Liver (tissue), 3 donors: ENCODE measurements around the gene ZFYVE28.

ENCODE experiments used
- GABPA ChIP-seq, 2 donors: IDR thresholded peaks in 1 of 2; conservative IDR thresholded peaks in 1 of 2; 2 replicates each; pipeline ENCODE4 v1.6.1; 2016; ENCODE audit warnings: antibody characterized with exemption in 2 of 2, mild to moderate bottlenecking in 1 of 2, moderate library complexity in 1 of 2
- MAX ChIP-seq: IDR thresholded peaks from 2 replicates; pipeline ENCODE4 v1.6.1; 2016; ENCODE audit warnings: antibody characterized with exemption
- RAD21 ChIP-seq, 2 donors: IDR thresholded peaks; 2 replicates each; pipeline ENCODE4 v1.6.1; 2016; ENCODE audit warnings: antibody characterized with exemption in 2 of 2, mild to moderate bottlenecking in 2 of 2
- YY1 ChIP-seq: IDR thresholded peaks from 2 replicates; pipeline ENCODE4 v1.6.1; 2016; ENCODE audit warnings: antibody characterized with exemption, mild to moderate bottlenecking
- TF ChIP-seq, protein P1 (sequence below): fragments of 150-350 bp; IDR thresholded peaks from 2 replicates; pipeline ENCODE4 v1.5.1; 2017; ENCODE audit warnings: improper control_type of control experiment, low read depth, low read length; ENCODE audit not compliant: missing input control
- TF ChIP-seq, protein P2 (sequence below): IDR thresholded peaks from 2 replicates; pipeline ENCODE4 v1.6.1; 2016; ENCODE audit warnings: antibody characterized with exemption
- donor health status: healthy.
- donor health status: healthy.

DNA sequence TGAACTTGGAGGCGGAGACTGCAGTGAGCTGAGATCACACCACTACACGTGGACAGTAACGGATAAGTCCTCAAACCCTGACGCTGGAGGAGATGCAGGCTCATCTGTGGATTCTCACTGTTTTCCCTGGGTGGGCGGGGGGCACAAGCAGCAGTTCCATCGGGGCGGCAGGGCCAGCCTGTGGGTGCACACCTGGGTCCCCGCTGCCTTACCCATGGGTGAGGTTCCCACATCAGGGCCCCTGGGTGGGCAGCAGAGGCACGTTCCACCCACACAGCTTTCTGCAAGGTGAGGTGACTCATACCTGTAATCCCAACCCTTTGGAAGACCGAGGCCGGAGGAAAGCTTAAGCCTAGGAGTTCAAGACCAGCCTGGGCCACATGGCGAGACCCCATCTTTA lies 100.0 kb downstream of the ZFYVE28 start:
- TF ChIP-seq, protein P1, sequence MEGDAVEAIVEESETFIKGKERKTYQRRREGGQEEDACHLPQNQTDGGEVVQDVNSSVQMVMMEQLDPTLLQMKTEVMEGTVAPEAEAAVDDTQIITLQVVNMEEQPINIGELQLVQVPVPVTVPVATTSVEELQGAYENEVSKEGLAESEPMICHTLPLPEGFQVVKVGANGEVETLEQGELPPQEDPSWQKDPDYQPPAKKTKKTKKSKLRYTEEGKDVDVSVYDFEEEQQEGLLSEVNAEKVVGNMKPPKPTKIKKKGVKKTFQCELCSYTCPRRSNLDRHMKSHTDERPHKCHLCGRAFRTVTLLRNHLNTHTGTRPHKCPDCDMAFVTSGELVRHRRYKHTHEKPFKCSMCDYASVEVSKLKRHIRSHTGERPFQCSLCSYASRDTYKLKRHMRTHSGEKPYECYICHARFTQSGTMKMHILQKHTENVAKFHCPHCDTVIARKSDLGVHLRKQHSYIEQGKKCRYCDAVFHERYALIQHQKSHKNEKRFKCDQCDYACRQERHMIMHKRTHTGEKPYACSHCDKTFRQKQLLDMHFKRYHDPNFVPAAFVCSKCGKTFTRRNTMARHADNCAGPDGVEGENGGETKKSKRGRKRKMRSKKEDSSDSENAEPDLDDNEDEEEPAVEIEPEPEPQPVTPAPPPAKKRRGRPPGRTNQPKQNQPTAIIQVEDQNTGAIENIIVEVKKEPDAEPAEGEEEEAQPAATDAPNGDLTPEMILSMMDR: no peak
- TF ChIP-seq, protein P2, sequence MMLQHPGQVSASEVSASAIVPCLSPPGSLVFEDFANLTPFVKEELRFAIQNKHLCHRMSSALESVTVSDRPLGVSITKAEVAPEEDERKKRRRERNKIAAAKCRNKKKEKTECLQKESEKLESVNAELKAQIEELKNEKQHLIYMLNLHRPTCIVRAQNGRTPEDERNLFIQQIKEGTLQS: no peak
- TF ChIP-seq YY1: no peak
- no peak for TF ChIP-seq GABPA (IDR thresholded peaks at IDR 0.05 in 1 of 2, conservative IDR thresholded peaks at IDR 0.05 in 1 of 2)
- TF ChIP-seq MAX: no peak
- TF ChIP-seq RAD21 (IDR thresholded peaks at IDR 0.05): no peak
